ENCODE data around the gene CCDC102A. TPM values are rescaled to one million over a fixed set of nuclear protein-coding genes. Genes with fewer than 3 reads are reported as not detected.
A peak's percentile ranks its signal among the peaks of the same experiment; 100 is the strongest.

CCDC102A gene
- total RNA-seq, 2 donors from 2014 or later: 16.7 to 21.2 TPM

- H3K4me3 Mint-ChIP-seq: no peak overlapping the region
- H3K36me3 Mint-ChIP-seq (ENCODE audit: low read depth): peaks cover 53% of the 10 kb centered on the region
- H3K27me3 Mint-ChIP-seq: no peaks in the 10 kb centered on the region
- H3K27ac Mint-ChIP-seq: no peak overlapping the region
- no peak for ATAC-seq (replicated peaks)
- H3K9me3 Mint-ChIP-seq: no peaks in the 10 kb centered on the region
- H3K4me1 Mint-ChIP-seq: peaks cover 10% of the 10 kb centered on the region
Observed at GRCh38 chr16:57471852-57472664, 64.3 kb downstream of the CCDC102A start.

DNA sequence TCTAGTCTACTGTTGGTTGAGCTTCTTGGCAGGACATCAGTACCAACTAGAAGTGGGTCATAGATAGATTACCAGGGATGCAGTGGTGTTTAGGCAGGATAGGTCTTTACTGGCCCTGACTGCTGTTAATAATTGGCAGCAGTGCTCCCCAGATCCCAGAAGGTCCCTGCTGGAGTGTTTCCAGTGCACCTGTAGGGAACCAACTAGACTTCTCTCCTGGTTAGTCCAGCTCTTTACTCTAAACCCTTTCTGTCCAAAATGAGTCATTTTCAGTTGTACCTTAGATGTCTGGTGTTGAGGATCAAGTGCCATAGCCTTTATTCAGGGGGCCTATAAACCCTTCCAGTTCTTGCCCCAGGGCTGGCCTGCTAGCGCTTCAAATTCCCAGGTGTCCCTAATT lies 65.2 kb downstream of the CCDC102A start:
- no peak for ATAC-seq (replicated peaks)
- H3K27ac Mint-ChIP-seq: no peak overlapping the region
- no peaks in the 10 kb centered on the region for H3K27me3 Mint-ChIP-seq
- H3K4me1 Mint-ChIP-seq: peaks cover 5% of the 10 kb centered on the region
- peaks cover 61% of the 10 kb centered on the region for H3K36me3 Mint-ChIP-seq (ENCODE audit: low read depth)
- H3K4me3 Mint-ChIP-seq: no peak overlapping the region
- no peaks in the 10 kb centered on the region for H3K9me3 Mint-ChIP-seq

DNA sequence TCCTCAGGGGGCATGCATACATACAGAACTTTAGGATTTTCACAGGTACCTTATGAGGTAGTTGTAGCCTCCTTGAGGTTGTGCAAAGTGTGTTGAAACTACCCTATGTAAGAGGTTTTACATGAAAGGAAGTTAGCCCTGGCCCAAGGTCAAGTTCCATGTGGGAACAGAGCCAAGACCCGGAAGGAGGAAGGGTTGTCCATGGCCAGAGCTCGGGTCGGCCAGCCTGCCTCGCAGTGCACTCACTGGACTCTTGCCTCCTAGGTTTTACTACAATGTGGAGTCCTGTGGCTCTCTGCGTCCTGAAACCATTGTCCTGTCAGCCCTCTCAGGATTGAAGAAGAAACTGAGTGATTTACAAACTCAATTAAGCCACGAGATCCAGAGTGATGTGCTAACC lies 65.7 kb downstream of the CCDC102A start:
- no peak for ATAC-seq (replicated peaks)
- Mint-ChIP-seq H3K27me3 (no peaks in the 10 kb centered on the region), H3K9me3 (no peaks in the 10 kb centered on the region), H3K4me1 (peaks cover 5% of the 10 kb centered on the region), H3K36me3 (ENCODE audit: low read depth) (peaks cover 66% of the 10 kb centered on the region), H3K27ac (no peak overlapping the region), H3K4me3 (no peak overlapping the region)

- Mint-ChIP-seq H3K27me3 (no peaks in the 10 kb centered on the region), H3K9me3 (no peaks in the 10 kb centered on the region), H3K27ac (peak overlapping the region; percentile 17), H3K36me3 (ENCODE audit: low read depth) (peaks cover 73% of the 10 kb centered on the region), H3K4me1 (peaks cover 8% of the 10 kb centered on the region), H3K4me3 (no peak overlapping the region)
- no peak for ATAC-seq (replicated peaks)
Observed at GRCh38 chr16:57469917-57470470, 66.4 kb downstream of the CCDC102A start.

DNA sequence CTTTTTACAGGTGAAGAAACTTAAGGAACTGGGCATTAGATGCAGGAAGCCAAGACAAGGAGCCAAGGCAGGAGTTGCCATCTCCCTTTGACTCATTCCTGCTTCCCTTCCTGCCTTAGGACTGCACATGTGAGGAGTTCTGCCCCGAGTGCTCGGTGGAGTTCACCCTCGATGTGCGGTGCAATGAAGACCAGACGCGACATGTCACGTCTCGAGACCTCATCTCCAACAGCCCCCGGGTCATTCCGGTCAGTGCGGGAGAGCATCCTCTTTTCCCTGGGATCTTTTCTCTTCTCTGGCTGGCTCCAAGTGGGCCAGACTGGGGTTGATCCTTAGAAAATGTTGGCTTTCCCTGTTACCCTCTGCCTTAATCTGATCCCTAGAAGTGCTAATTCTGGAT lies 67.3 kb downstream of the CCDC102A start:
- Mint-ChIP-seq H3K36me3 (ENCODE audit: low read depth) (peaks cover 82% of the 10 kb centered on the region), H3K4me1 (peaks cover 17% of the 10 kb centered on the region), H3K9me3 (no peaks in the 10 kb centered on the region), H3K27me3 (no peaks in the 10 kb centered on the region), H3K4me3 (no peak overlapping the region), H3K27ac (peak overlapping the region; percentile 59)
- no peak for ATAC-seq (replicated peaks)

DNA sequence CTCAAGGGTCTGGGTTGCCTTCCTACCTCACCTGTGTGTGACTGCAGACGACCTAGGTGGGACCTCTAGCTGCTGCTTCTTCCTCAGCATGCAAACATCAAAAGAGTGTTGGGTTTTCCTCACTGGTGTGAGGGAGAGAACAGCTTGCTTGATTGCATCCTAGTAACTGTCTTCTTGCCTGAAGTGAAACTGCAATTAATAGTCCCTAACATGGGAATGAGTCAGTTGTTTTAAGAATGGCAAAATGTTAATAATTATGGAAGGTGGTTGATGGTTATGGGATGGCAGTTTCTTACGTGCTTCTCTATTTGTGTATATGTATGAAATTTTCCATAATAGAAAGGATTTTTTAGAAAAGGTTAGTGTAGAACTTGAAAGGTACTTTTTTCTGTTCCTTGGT lies 68.0 kb downstream of the CCDC102A start:
- Mint-ChIP-seq H3K36me3 (ENCODE audit: low read depth) (peaks cover 89% of the 10 kb centered on the region), H3K4me3 (no peak overlapping the region), H3K27ac (peak overlapping the region; percentile 59), H3K9me3 (no peaks in the 10 kb centered on the region), H3K27me3 (no peaks in the 10 kb centered on the region), H3K4me1 (peaks cover 20% of the 10 kb centered on the region)
- ATAC-seq (replicated peaks): no peak

GRCh38 chr16:57464523-57464922 lies 71.8 kb downstream of the CCDC102A start:
- Mint-ChIP-seq H3K4me1 (peaks cover 27% of the 10 kb centered on the region), H3K36me3 (ENCODE audit: low read depth) (peaks cover 84% of the 10 kb centered on the region), H3K9me3 (no peaks in the 10 kb centered on the region), H3K27ac (peak overlapping the region; percentile 92), H3K4me3 (peak overlapping the region; percentile 84), H3K27me3 (no peaks in the 10 kb centered on the region)
- no peak for ATAC-seq (replicated peaks)

DNA sequence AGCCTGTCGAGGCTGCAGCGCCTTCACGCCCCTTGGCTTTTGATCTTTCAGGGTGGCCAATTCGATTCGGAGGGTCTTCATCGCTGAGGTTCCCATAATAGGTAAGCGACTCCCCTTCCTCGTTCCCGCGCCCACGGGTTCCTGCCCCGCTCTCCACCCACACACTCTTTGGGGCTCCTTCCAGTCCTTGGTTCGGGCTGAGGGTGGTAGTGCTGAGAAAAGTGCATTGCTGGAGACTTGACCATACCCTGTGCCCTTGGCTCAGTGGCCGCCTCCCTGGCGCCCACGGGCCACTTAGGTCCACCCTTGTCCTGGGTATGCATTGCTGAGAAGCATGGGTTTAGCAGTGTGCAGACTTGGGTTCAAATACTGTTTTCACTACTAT lies 73.4 kb downstream of the CCDC102A start:
- Mint-ChIP-seq H3K27ac (peak overlapping the region; percentile 92), H3K4me3 (peak overlapping the region; percentile 84), H3K4me1 (peaks cover 27% of the 10 kb centered on the region), H3K9me3 (no peaks in the 10 kb centered on the region), H3K27me3 (no peaks in the 10 kb centered on the region), H3K36me3 (ENCODE audit: low read depth) (peaks cover 78% of the 10 kb centered on the region)
- peak; percentile 43 for ATAC-seq (replicated peaks)

GRCh38 chr16:57462209-57462977 lies 74.0 kb downstream of the CCDC102A start, which contains the start of gene POLR2C:
TSS of gene POLR2C (plus strand) at chr16:57462679. CDS start at chr16:57462725, 46 bp downstream.
- H3K4me3 Mint-ChIP-seq: peak within 1 kb of the TSS; percentile 84
- ATAC-seq (replicated peaks): peak; percentile 96
- peaks cover 27% of the 10 kb centered on the region for H3K4me1 Mint-ChIP-seq
- H3K27me3 Mint-ChIP-seq: no peaks in the 10 kb centered on the region
- H3K9me3 Mint-ChIP-seq: no peaks in the 10 kb centered on the region
- peaks cover 78% of the 10 kb centered on the region for H3K36me3 Mint-ChIP-seq (ENCODE audit: low read depth)
- peak within 1 kb of the TSS; percentile 92 for H3K27ac Mint-ChIP-seq

Other genes with a start within 250 kb of the CCDC102A start
- 10 to 100 TPM in 1 of 2 donors, 1 to 10 TPM in 1; 1.1 to 11.5 TPM for gene CCL22, start 177.8 kb downstream of the CCDC102A start, total RNA-seq
- gene CX3CL1, start 164.1 kb downstream of the CCDC102A start, total RNA-seq: not detected
- gene CCL17, start 131.8 kb downstream of the CCDC102A start, total RNA-seq: 1 to 10 TPM in 1 of 2 donors, under 1 TPM in 1; 0.65 to 7.8 TPM
- 10 to 100 TPM; 30.8 to 52.8 TPM for gene CIAPIN1, start 89.2 kb downstream of the CCDC102A start, total RNA-seq
- 10 to 100 TPM; 28.2 to 36.4 TPM for gene COQ9, start 89.1 kb downstream of the CCDC102A start, total RNA-seq
- gene POLR2C, start 73.9 kb downstream of the CCDC102A start, total RNA-seq: 10 to 100 TPM; 71.3 to 86.2 TPM
- 10 to 100 TPM in 1 of 2 donors, 1 to 10 TPM in 1; 6.4 to 16.8 TPM for gene DOK4, start 50.1 kb downstream of the CCDC102A start, total RNA-seq
- gene ADGRG5, start 6.1 kb upstream of the CCDC102A start, total RNA-seq: 10 to 100 TPM; 13.7 to 36.9 TPM
- gene ADGRG1, start 92.1 kb upstream of the CCDC102A start, total RNA-seq: 10 to 100 TPM; 10.7 to 34.3 TPM
- gene ADGRG3, start 131.7 kb upstream of the CCDC102A start, total RNA-seq: not detected
- gene DRC7, start 158.2 kb upstream of the CCDC102A start, total RNA-seq: not detected
- gene KATNB1, start 199.2 kb upstream of the CCDC102A start, total RNA-seq: 10 to 100 TPM; 20.0 to 37.5 TPM